ENCODE data around the gene TACC2. TPM values are rescaled to one million over a fixed set of nuclear protein-coding genes. Genes with fewer than 3 reads are reported as not detected.
"Not testable (repeated sequence)": the region's sequence is repeated elsewhere in the genome, so short reads cannot be mapped to it uniquely, and the experiment has no call there.

Gene TACC2
- total RNA-seq, 1 donor from 2014 or later = 400 TPM

DNA sequence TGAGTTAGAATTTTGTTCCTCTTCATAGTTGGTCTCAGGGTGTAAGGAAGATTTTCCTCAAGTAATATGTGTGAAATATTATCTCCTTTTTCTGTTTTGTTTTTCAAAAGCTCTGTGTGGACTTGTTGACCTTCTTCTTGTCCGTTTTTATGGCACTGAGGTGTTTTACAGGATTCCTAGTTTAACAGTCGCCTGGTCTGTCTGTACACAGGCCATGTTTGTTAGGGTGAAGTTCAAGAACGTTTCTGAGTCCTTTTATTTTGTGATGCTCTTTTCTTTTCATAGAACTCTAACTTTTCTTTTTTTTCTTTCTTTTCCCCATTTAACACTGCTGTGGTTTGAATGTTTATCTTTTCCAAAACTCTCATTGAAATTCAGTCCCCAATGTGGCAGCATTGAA is 18.5 kb downstream of the TACC2 start:
- TF ChIP-seq, protein P1, sequence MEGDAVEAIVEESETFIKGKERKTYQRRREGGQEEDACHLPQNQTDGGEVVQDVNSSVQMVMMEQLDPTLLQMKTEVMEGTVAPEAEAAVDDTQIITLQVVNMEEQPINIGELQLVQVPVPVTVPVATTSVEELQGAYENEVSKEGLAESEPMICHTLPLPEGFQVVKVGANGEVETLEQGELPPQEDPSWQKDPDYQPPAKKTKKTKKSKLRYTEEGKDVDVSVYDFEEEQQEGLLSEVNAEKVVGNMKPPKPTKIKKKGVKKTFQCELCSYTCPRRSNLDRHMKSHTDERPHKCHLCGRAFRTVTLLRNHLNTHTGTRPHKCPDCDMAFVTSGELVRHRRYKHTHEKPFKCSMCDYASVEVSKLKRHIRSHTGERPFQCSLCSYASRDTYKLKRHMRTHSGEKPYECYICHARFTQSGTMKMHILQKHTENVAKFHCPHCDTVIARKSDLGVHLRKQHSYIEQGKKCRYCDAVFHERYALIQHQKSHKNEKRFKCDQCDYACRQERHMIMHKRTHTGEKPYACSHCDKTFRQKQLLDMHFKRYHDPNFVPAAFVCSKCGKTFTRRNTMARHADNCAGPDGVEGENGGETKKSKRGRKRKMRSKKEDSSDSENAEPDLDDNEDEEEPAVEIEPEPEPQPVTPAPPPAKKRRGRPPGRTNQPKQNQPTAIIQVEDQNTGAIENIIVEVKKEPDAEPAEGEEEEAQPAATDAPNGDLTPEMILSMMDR (IDR thresholded peaks at IDR 0.05; ENCODE audit: borderline replicate concordance) = no peak
- H3K4me3 ChIP-seq = no peak overlapping the region
- no peaks in the 10 kb centered on the region for H3K27me3 ChIP-seq (ENCODE audit: low read depth)
- DNase-seq = no peak
- H3K4me1 ChIP-seq = peaks cover 43% of the 10 kb centered on the region
- H3K9me3 ChIP-seq (replicated peaks) = peaks cover 11% of the 10 kb centered on the region
- H3K36me3 ChIP-seq = peaks cover 4% of the 10 kb centered on the region
- peak overlapping the region; percentile 14 for H3K27ac ChIP-seq (replicated peaks)
- intact Hi-C loops (cut with micrococcal nuclease) = no loop called here

DNA sequence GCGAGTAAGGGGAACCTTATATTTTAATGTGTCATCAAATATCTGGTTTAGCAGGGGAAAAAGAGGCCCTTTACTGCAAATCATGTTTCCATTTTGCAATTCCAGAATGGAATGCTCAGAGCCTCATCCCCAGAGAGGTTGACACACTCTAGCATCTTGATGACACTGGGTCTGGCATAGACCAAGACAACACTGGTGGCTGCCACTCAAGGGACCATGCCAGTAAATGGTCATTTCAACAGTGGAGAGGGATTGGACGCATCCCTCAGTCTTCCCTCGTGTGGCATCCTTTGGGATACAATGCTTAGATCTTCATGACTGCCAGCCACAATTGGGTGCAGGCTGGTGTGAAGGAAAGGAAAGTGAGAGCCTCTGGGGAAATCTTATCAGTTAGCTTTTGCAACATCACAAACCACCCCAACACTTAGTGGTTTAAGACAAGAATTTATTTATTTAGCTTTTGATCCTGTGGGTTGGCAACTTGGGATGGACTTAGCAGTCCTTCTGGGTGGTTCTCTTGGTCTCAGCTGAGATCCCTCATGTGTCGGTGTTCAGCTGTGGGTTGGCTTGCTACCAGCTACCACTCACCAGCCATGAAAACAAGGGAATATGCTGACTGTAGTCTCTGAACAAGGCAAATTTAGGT is 21.6 kb downstream of the TACC2 start:
- H3K4me1 ChIP-seq = peaks cover 70% of the 10 kb centered on the region
- intact Hi-C loops (cut with micrococcal nuclease) = no loop called here
- no peaks in the 10 kb centered on the region for H3K36me3 ChIP-seq
- no peaks in the 10 kb centered on the region for H3K27me3 ChIP-seq (ENCODE audit: low read depth)
- no peak for DNase-seq
- no peak overlapping the region for H3K4me3 ChIP-seq
- H3K27ac ChIP-seq (replicated peaks) = peak overlapping the region; percentile 88
- H3K9me3 ChIP-seq (replicated peaks) = no peaks in the 10 kb centered on the region
- TF ChIP-seq, protein P1 (IDR thresholded peaks at IDR 0.05; ENCODE audit: borderline replicate concordance) = no peak

DNA sequence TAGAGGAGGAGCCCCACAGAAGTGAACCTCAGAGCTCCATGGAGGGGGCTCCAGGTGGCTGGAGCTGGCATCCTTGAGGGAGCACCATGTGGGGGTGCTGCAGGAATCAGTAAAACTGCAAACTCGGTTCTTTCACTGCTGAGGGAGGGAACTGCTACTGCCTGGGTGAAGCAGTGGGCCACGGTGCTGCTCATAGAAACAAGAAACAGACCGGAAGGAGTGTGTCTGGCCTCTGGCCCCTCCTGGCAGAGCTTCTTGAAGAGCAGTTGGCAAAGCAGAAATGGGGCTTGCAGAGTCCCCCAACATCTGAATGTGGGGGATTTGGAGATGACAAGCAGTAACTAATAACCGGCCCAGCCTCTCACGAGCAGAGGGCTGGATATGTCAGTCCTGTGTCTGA is 23.8 kb downstream of the TACC2 start:
- Histone ChIP-seq H3K36me3 (no peaks in the 10 kb centered on the region), H3K27ac (replicated peaks) (peak overlapping the region; percentile 88), H3K9me3 (replicated peaks) (no peaks in the 10 kb centered on the region), H3K4me1 (peaks cover 86% of the 10 kb centered on the region), H3K27me3 (ENCODE audit: low read depth) (no peaks in the 10 kb centered on the region), H3K4me3 (peak overlapping the region; percentile 33)
- no peak for DNase-seq
- intact Hi-C loops (cut with micrococcal nuclease) = no loop called here
- TF ChIP-seq, protein P1 (IDR thresholded peaks at IDR 0.05; ENCODE audit: borderline replicate concordance) = no peak

DNA sequence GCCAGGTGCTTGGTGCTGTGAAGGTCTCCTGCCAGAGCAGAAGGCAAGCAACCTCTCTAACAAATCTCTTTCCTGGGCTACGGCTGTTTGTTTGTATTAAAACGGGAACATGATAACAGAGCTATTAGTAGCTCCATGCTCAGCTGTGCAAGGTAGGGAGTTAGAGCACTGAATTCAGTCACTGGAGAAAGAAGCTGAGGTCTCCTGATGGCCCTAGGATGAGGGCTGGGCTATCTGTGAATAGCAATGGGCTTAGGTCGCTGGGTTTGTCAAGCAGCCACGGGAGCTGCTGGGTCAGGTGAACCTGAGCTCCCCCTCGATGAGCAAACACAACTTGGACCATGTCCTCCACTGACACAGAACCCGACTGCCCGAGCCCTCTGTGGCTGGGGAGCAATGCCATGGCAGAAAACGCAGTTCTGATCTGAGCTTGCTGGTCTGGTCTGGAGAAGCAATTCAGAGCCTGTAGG is 24.4 kb downstream of the TACC2 start:
- H3K4me3 ChIP-seq = peak overlapping the region; percentile 20
- TF ChIP-seq, protein P1 (IDR thresholded peaks at IDR 0.05; ENCODE audit: borderline replicate concordance) = no peak
- intact Hi-C loops (cut with micrococcal nuclease) = no loop called here

DNA sequence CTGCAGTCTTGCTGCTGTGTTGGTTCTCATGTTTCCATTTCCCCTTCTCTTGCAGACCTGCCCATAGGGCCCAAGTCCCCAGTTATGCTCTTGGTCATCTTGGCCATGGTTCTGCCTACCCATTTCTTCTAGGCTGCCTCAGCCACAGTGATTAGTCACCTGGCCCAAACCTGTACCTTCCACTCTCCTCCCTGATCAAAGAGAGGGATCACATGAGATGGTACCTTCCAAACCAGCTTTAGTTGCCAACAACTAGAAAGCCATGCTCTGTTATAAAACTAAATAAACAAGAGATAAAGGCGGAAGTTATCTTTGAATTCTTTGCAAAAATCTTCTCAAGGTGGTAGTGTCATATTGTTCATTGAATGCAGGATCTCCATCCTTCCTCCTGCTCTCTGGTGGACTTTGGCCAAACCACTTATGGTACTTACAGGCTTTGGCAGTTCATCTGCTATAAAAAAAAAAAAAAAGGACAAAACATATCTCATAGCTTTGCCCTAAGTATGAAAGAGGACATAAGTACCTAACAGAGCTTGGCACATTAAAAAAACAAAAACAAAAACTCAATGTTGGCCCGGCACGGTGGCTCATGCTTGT is 25.8 kb downstream of the TACC2 start:
- Histone ChIP-seq H3K27ac (replicated peaks) (peak overlapping the region; percentile 88), H3K4me1 (peaks cover 88% of the 10 kb centered on the region), H3K27me3 (ENCODE audit: low read depth) (no peaks in the 10 kb centered on the region), H3K36me3 (no peaks in the 10 kb centered on the region), H3K4me3 (no peak overlapping the region), H3K9me3 (replicated peaks) (no peaks in the 10 kb centered on the region)
- DNase-seq = no peak
- intact Hi-C loops (cut with micrococcal nuclease) = no loop called here
- TF ChIP-seq, protein P1 (IDR thresholded peaks at IDR 0.05; ENCODE audit: borderline replicate concordance) = no peak

More for the DNA sequence above, 24.4 kb downstream of the TACC2 start:
- Histone ChIP-seq H3K9me3 (replicated peaks) (no peaks in the 10 kb centered on the region), H3K27me3 (ENCODE audit: low read depth) (no peaks in the 10 kb centered on the region), H3K4me1 (peaks cover 88% of the 10 kb centered on the region), H3K27ac (replicated peaks) (peak overlapping the region; percentile 88), H3K36me3 (no peaks in the 10 kb centered on the region)
- no peak for DNase-seq

DNA sequence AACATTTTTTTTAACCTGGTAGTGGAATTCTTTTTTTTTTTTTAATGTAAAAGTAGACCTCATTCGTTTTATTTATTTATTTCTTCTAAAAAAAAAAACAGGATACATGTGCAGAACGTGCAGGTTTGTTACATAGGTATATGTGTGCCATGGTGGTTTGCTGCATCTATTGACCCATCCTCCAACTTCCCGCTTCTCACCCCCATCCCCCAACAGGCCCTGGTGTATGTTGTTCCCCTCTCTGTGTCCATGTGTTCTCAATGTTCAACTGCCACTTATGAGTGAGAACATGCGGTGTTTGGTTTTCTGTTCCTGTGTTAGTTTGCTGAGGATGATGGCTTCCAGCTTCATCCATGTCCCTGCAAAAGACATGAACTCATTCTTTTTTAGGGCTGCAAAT is 29.0 kb downstream of the TACC2 start:
- H3K36me3 ChIP-seq; H3K27me3 ChIP-seq (ENCODE audit: low read depth); intact Hi-C loops (cut with micrococcal nuclease); H3K4me3 ChIP-seq; DNase-seq; H3K9me3 ChIP-seq (replicated peaks): not testable (repeated sequence)
- H3K4me1 ChIP-seq = peaks cover 79% of the 10 kb centered on the region
- H3K27ac ChIP-seq (replicated peaks) = peak overlapping the region; percentile 78
